Neural progenitor cell (in vitro differentiated cells): ENCODE measurements around the gene MYBPH. TPM values are rescaled to one million over a fixed set of nuclear protein-coding genes. Genes with fewer than 3 reads are reported as not detected.
A peak's percentile ranks its signal among the peaks of the same experiment; 100 is the strongest.

ENCODE experiments used
- DNase-seq: peaks from one replicate; pipeline ENCODE4 v3.0.0-alpha.2; 2016; ENCODE audit warnings: low spot score
- H2AFZ ChIP-seq: fragments of 200-600 bp; sonication (generic); replicated peaks from 2 replicates; pipeline ENCODE4 v1.6.1; 2016; ENCODE audit warnings: antibody characterized with exemption
- H3F3A ChIP-seq: fragments of 200-600 bp; sonication (generic); 2 replicates; pipeline ENCODE4 v1.6.1; 2016; ENCODE audit warnings: antibody characterized with exemption, low read depth
- H3K27ac ChIP-seq: fragments of 200-600 bp; sonication (generic); 2 replicates; pipeline ENCODE4 v1.5.1; 2016; ENCODE audit warnings: mild to moderate bottlenecking
- H3K27me3 ChIP-seq: fragments of 200-600 bp; sonication (generic); 2 replicates; pipeline ENCODE4 v1.6.1; 2016; ENCODE audit warnings: mild to moderate bottlenecking, moderate library complexity
- H3K36me3 ChIP-seq: fragments of 200-600 bp; sonication (generic); 2 replicates; pipeline ENCODE4 v1.5.1; 2016
- H3K4me1 ChIP-seq: fragments of 200-600 bp; sonication (generic); 2 replicates; pipeline ENCODE4 v1.6.1; 2016; ENCODE audit warnings: mixed run types
- H3K4me2 ChIP-seq: fragments of 200-600 bp; sonication (generic); 2 replicates; pipeline ENCODE4 v1.6.1; 2016
- H3K4me3 ChIP-seq: fragments of 200-600 bp; sonication (generic); 2 replicates; pipeline ENCODE4 v1.5.1; 2016
- H3K79me2 ChIP-seq: fragments of 200-600 bp; sonication (generic); 2 replicates; pipeline ENCODE4 v1.6.1; 2016; ENCODE audit warnings: low read depth
- H3K9ac ChIP-seq: fragments of 200-600 bp; sonication (generic); 2 replicates; pipeline ENCODE4 v1.6.1; 2016
- H3K9me3 ChIP-seq: fragments of 200-600 bp; sonication (generic); 2 replicates; pipeline ENCODE4 v1.5.1; 2016; ENCODE audit warnings: low read depth
- H4K20me1 ChIP-seq: fragments of 200-600 bp; sonication (generic); 2 replicates; pipeline ENCODE4 v1.6.1; 2016; ENCODE audit warnings: low read depth
- H3K27ac Mint-ChIP-seq: 3 replicates; pipeline ENCODE4 v1.8.0; 2021; ENCODE audit warnings: mixed read lengths
- H3K27me3 Mint-ChIP-seq: 2 replicates; pipeline ENCODE4 v1.8.0; 2022; ENCODE audit warnings: low read depth, mild to moderate bottlenecking, inconsistent platforms, moderate library complexity, mixed read lengths; ENCODE audit not compliant: insufficient read depth
- H3K36me3 Mint-ChIP-seq: 3 replicates; pipeline ENCODE4 v1.8.0; 2021; ENCODE audit warnings: mixed read lengths
- H3K4me1 Mint-ChIP-seq: 3 replicates; pipeline ENCODE4 v1.8.0; 2021; ENCODE audit warnings: mixed read lengths
- H3K4me3 Mint-ChIP-seq: 3 replicates; pipeline ENCODE4 v1.8.0; 2021; ENCODE audit warnings: mild to moderate bottlenecking, moderate library complexity, mixed read lengths
- H3K9me3 Mint-ChIP-seq: 3 replicates; pipeline ENCODE4 v1.8.0; 2020; ENCODE audit warnings: mixed read lengths
- CTCF ChIP-seq: fragments of 200-600 bp; sonication (generic); IDR thresholded peaks from 2 replicates; pipeline ENCODE4 v1.5.1; 2017; ENCODE audit warnings: antibody characterized with exemption, mild to moderate bottlenecking
- EZH2 ChIP-seq: fragments of 200-600 bp; sonication (generic); IDR thresholded peaks from 2 replicates; pipeline ENCODE4 v1.6.1; 2017; ENCODE audit warnings: antibody characterized with exemption, mild to moderate bottlenecking, moderate library complexity
- EZH2phosphoT487 ChIP-seq: fragments of 200-600 bp; sonication (generic); IDR thresholded peaks from 2 replicates; pipeline ENCODE4 v1.6.1; 2017; ENCODE audit warnings: antibody characterized with exemption
- total RNA-seq: library from RNA; depleted of rRNA; stranded (reverse); fragments of >200 nt; gene quantifications from 2 replicates; pipeline ENCODE4 v1.2.3, GENCODE V29; 2015; ENCODE audit warnings: low replicate concordance

The MYBPH gene
- total RNA-seq, 1 donor from 2014 or later: not detected

GRCh38 chr1:203202431-203203245 is 27.0 kb upstream of the MYBPH start:
- no peaks in the 10 kb centered on the region for H3K79me2 ChIP-seq
- H3K36me3 Mint-ChIP-seq: no peaks in the 10 kb centered on the region
- no peak overlapping the region for H3K27ac ChIP-seq
- H4K20me1 ChIP-seq: no peaks in the 10 kb centered on the region
- H3K4me1 ChIP-seq: peaks cover 11% of the 10 kb centered on the region
- H3F3A ChIP-seq: no peaks in the 10 kb centered on the region
- no peaks in the 10 kb centered on the region for H3K9me3 ChIP-seq
- no peaks in the 10 kb centered on the region for H3K36me3 ChIP-seq
- no peak for DNase-seq
- no peak overlapping the region for H3K4me3 Mint-ChIP-seq
- TF ChIP-seq CTCF: no peak
- no peak for TF ChIP-seq EZH2
- no peak for TF ChIP-seq EZH2phosphoT487
- no peak overlapping the region for H3K9ac ChIP-seq
- peaks cover 8% of the 10 kb centered on the region for H3K4me1 Mint-ChIP-seq
- H2AFZ ChIP-seq: no peak overlapping the region
- no peaks in the 10 kb centered on the region for H3K27me3 ChIP-seq
- no peak overlapping the region for H3K4me2 ChIP-seq
- peaks cover 2% of the 10 kb centered on the region for H3K27me3 Mint-ChIP-seq
- peak overlapping the region; percentile 18 for H3K27ac Mint-ChIP-seq
- H3K4me3 ChIP-seq: no peak overlapping the region
- H3K9me3 Mint-ChIP-seq: peaks cover 2% of the 10 kb centered on the region

- Histone ChIP-seq H3K27me3 (no peaks in the 10 kb centered on the region), H3K4me2 (no peak overlapping the region), H3K27ac (no peak overlapping the region), H3K4me1 (peaks cover 11% of the 10 kb centered on the region), H3K9me3 (no peaks in the 10 kb centered on the region), H3K79me2 (no peaks in the 10 kb centered on the region), H3K36me3 (no peaks in the 10 kb centered on the region), H3K4me3 (no peak overlapping the region), H3K9ac (no peak overlapping the region), H3F3A (no peaks in the 10 kb centered on the region), H4K20me1 (no peaks in the 10 kb centered on the region), H2AFZ (no peak overlapping the region)
- TF ChIP-seq CTCF: no peak
- TF ChIP-seq EZH2: no peak
- no peak for TF ChIP-seq EZH2phosphoT487
- peak overlapping the region; percentile 14 for H3K27ac Mint-ChIP-seq
- H3K9me3 Mint-ChIP-seq: peaks cover 4% of the 10 kb centered on the region
- peaks cover 10% of the 10 kb centered on the region for H3K4me1 Mint-ChIP-seq
- no peaks in the 10 kb centered on the region for H3K36me3 Mint-ChIP-seq
- no peak overlapping the region for H3K4me3 Mint-ChIP-seq
- no peak for DNase-seq
- H3K27me3 Mint-ChIP-seq: peaks cover 4% of the 10 kb centered on the region
Measured at GRCh38 chr1:203201516-203202205, 26.0 kb upstream of the MYBPH start.

- peak overlapping the region; percentile 37 for H2AFZ ChIP-seq
- no peak overlapping the region for H3K27ac ChIP-seq
- no peaks in the 10 kb centered on the region for H4K20me1 ChIP-seq
- H3K36me3 ChIP-seq: no peaks in the 10 kb centered on the region
- no peaks in the 10 kb centered on the region for H3K9me3 ChIP-seq
- no peak overlapping the region for H3K4me2 ChIP-seq
- H3K27ac Mint-ChIP-seq: no peak overlapping the region
- H3K9ac ChIP-seq: no peak overlapping the region
- no peak overlapping the region for H3K4me3 Mint-ChIP-seq
- DNase-seq: no peak
- no peak overlapping the region for H3K4me3 ChIP-seq
- peaks cover 5% of the 10 kb centered on the region for H3K4me1 ChIP-seq
- peaks cover 5% of the 10 kb centered on the region for H3K4me1 Mint-ChIP-seq
- no peaks in the 10 kb centered on the region for H3K27me3 ChIP-seq
- H3F3A ChIP-seq: no peaks in the 10 kb centered on the region
- peaks cover 4% of the 10 kb centered on the region for H3K27me3 Mint-ChIP-seq
- no peak for TF ChIP-seq EZH2
- no peak for TF ChIP-seq EZH2phosphoT487
- no peak for TF ChIP-seq CTCF
- H3K36me3 Mint-ChIP-seq: no peaks in the 10 kb centered on the region
- no peaks in the 10 kb centered on the region for H3K79me2 ChIP-seq
- H3K9me3 Mint-ChIP-seq: peaks cover 4% of the 10 kb centered on the region
Measured at GRCh38 chr1:203200916-203201315, 25.3 kb upstream of the MYBPH start.
